ENCODE measurements around the gene FBXL7.
A peak's percentile ranks its signal among the peaks of the same experiment; 100 is the strongest.

The FBXL7 gene

GRCh38 chr5:15496886-15497285 is 3.1 kb upstream of the FBXL7 start:
- H3K4me3 ChIP-seq (replicated peaks; ENCODE audit: low read depth, low read length) = no peak overlapping the region
- no peak for TF ChIP-seq CTCF (IDR thresholded peaks at IDR 0.05; ENCODE audit: low read depth, low read length, missing control alignments)
- no peak for DNase-seq (ENCODE audit: extremely low read depth, low read depth)

- peak overlapping the region; percentile 79 for H3K4me3 ChIP-seq (replicated peaks; ENCODE audit: low read depth, low read length)
- no peak for TF ChIP-seq CTCF (IDR thresholded peaks at IDR 0.05; ENCODE audit: low read depth, low read length, missing control alignments)
- DNase-seq (ENCODE audit: extremely low read depth, low read depth) = no peak
Observed at GRCh38 chr5:15500325-15501001, 483 bp downstream of the FBXL7 start.

GRCh38 chr5:15501091-15501791 is 1.3 kb downstream of the FBXL7 start:
- peak overlapping the region; percentile 79 for H3K4me3 ChIP-seq (replicated peaks; ENCODE audit: low read depth, low read length)
- no peak for DNase-seq (ENCODE audit: extremely low read depth, low read depth)
- no peak for TF ChIP-seq CTCF (IDR thresholded peaks at IDR 0.05; ENCODE audit: low read depth, low read length, missing control alignments)

- H3K4me3 ChIP-seq (replicated peaks; ENCODE audit: low read depth, low read length) = peak overlapping the region; percentile 79
Observed at GRCh38 chr5:15502208-15502607, 2.2 kb downstream of the FBXL7 start.

GRCh38 chr5:15506146-15506545 is 6.2 kb downstream of the FBXL7 start:
- no peak overlapping the region for H3K4me3 ChIP-seq (replicated peaks; ENCODE audit: low read depth, low read length)
- no peak for TF ChIP-seq CTCF (IDR thresholded peaks at IDR 0.05; ENCODE audit: low read depth, low read length, missing control alignments)
- no peak for DNase-seq (ENCODE audit: extremely low read depth, low read depth)

More at GRCh38 chr5:15502208-15502607, 2.2 kb downstream of the FBXL7 start:
- no peak for TF ChIP-seq CTCF (IDR thresholded peaks at IDR 0.05; ENCODE audit: low read depth, low read length, missing control alignments)
- DNase-seq (ENCODE audit: extremely low read depth, low read depth) = no peak

- TF ChIP-seq CTCF (IDR thresholded peaks at IDR 0.05; ENCODE audit: low read depth, low read length, missing control alignments) = no peak
- H3K4me3 ChIP-seq (replicated peaks; ENCODE audit: low read depth, low read length) = no peak overlapping the region
- no peak for DNase-seq (ENCODE audit: extremely low read depth, low read depth)
Observed at GRCh38 chr5:15506897-15507296, 6.9 kb downstream of the FBXL7 start.
